ENCODE measurements around the gene PLSCR3. TPM values are rescaled to one million over a fixed set of nuclear protein-coding genes. Genes with fewer than 3 reads are reported as not detected.

Gene PLSCR3
- 98.8 TPM for polyA plus RNA-seq (2013, experiment 1 of 2)
- polyA plus RNA-seq (2013, experiment 2 of 2): 98.5 TPM

DNA sequence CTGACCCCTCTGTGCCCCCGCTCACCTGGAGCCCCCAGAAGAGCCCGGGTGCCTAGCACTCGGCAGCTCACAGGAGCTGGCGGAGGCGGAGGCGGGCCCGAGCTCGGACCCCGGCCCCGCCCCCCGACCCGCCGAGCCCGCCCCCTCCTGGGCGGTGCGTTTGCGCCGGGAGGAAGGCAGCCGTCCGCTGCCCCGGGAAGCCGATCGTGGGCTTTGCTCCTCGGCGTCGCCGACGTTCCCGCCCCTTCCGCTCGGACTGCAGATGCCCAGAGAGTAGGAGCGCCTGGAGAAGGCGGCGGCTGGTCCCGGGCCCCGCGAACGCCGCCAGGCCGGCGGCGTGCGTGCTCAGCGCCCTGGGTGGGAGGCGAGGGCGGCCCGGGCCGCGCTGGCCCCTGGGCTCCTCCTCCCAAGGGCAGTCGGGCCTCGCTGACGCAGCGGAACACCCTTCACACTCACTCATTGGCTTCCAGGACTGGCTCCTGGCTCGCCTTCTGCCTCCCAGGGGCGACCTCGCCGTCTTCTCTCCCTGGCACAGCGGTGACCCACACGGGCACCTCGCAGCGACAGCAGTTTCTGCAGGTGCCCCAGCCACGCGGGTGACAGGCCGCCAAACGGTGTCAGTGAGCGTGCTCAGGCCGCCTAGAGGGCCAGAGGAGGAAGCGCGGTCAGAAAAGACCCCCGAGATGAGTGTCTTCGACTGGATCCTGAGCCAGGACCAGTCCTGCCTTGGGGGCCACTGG is at the start of gene PLSCR3:
Gene PLSCR3, minus strand, starts transcription at position 74 of the 740 bp plus-strand sequence. CDS start 415 bp downstream, outside the sequence.
- Histone ChIP-seq H2AK5ac (ENCODE audit: low read length, severe bottlenecking) (peak within 1 kb of the TSS; percentile 52), H3K9me3 (ENCODE audit: control insufficient read depth, low read length) (no peaks in the 10 kb centered on the region), H3K14ac (ENCODE audit: low read length in 2 of 2) (peak within 1 kb of the TSS in 1 of 2 experiments; percentile 73), H3K4ac (ENCODE audit: low read depth in 1 of 2, low read length in 2 of 2) (peak within 1 kb of the TSS; percentile 73 to 91), H2BK120ac (ENCODE audit: low read depth, low read length) (peak within 1 kb of the TSS; percentile 71), H4K8ac (ENCODE audit: low read length) (peak within 1 kb of the TSS; percentile 96), H3K23ac (ENCODE audit: low read length in 2 of 2) (peak within 1 kb of the TSS in 1 of 2 experiments; percentile 78), H3K27me3 (ENCODE audit: control insufficient read depth in 1 of 2, insufficient read depth in 1 of 2, low read length in 2 of 2) (no peaks in the 10 kb centered on the region), H3K4me1 (ENCODE audit: control insufficient read depth, insufficient read depth, low read depth, low read length) (peaks cover 25% of the 10 kb centered on the region), H2BK5ac (ENCODE audit: low read depth, low read length, poor library complexity, severe bottlenecking) (peak within 1 kb of the TSS; percentile 88), H2BK15ac (ENCODE audit: low read depth, poor library complexity, severe bottlenecking) (peak within 1 kb of the TSS; percentile 73), H3K9ac (ENCODE audit: low read length) (peak within 1 kb of the TSS; percentile 88), H3K36me3 (ENCODE audit: control insufficient read depth in 1 of 2, insufficient read depth in 2 of 2, low read depth in 1 of 2, low read length in 2 of 2) (peaks cover 32 to 33% of the 10 kb centered on the region in 2 experiments), H2AFZ (ENCODE audit: low read depth, low read length) (peak within 1 kb of the TSS; percentile 46), H3K79me1 (replicated peaks; ENCODE audit: low read length, poor library complexity, severe bottlenecking) (peaks cover 21% of the 10 kb centered on the region), H3K4me2 (ENCODE audit: low read length, poor library complexity, severe bottlenecking) (peak within 1 kb of the TSS; percentile 69), H3K27ac (ENCODE audit: low read length, poor library complexity, severe bottlenecking) (peak within 1 kb of the TSS; percentile 73), H3K18ac (ENCODE audit: low read depth in 1 of 2, low read length in 2 of 2) (peak within 1 kb of the TSS; percentile 69 to 74), H4K91ac (ENCODE audit: low read length) (peak within 1 kb of the TSS; percentile 89), H2BK12ac (ENCODE audit: low read length in 2 of 2) (peak within 1 kb of the TSS; percentile 56 to 81), H3K4me3 (ENCODE audit: insufficient read depth in 1 of 2, low read depth in 1 of 2, low read length in 2 of 2) (peak within 1 kb of the TSS; percentile 69 to 92)
- peak; percentile 89 for DNase-seq
- WGBS: under 1% methylated on average over 60 of the region's 71 CpGs

DNA sequence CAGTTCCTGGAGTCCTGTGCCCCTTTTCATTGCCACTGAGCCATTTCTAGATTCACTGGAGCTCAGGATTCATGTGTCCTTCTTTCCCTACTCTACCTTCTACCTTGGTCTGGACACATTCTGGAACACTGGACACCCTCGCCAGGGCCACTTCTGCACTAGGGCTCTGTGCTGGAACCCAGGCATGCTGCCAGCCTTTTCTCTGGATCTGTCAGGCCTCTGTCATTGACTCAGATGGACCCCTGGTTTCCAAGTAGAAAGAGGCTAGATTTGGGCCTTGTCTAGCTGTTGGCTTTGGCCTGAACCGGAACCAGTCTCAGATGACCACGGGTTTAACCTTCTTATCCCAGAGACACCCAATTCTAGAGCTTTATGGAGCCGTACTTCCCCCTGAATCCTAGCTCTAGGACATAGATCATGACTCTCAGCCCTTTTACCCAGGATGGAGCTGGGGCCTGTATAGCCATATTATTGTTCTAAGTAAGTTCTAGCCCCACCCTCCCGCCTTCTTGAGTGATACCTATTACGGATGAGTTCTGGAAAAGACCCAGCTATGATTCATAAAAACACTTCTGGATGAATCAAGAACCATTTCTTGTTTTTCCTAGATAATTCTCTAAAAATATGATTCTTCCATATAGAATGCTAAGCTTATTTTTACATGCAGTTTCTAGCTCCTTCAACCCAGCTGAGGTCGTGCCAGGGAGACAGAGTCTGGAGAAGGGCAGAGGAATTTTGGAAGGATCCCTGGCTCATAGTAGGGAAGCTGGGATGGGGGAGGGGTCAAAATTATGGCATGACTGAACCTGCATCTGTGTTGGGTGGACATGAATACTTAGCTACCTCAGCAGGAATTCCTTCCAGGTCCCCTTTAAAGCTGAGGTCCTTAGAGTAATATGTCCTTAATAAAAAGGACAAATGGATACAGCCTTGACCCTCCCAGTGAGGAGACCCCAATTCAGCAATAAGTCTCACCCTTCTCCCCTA is 49.5 kb upstream of the PLSCR3 start:
- H3K9ac ChIP-seq (ENCODE audit: low read length): no peak overlapping the region
- no peak overlapping the region for H3K18ac ChIP-seq (ENCODE audit: low read depth in 1 of 2, low read length in 2 of 2)
- H3K79me1 ChIP-seq (replicated peaks; ENCODE audit: low read length, poor library complexity, severe bottlenecking): peaks cover 1% of the 10 kb centered on the region
- no peak overlapping the region for H2AFZ ChIP-seq (ENCODE audit: low read depth, low read length)
- H3K27me3 ChIP-seq (ENCODE audit: control insufficient read depth in 1 of 2, insufficient read depth in 1 of 2, low read length in 2 of 2): peaks cover 48 to 65% of the 10 kb centered on the region in 2 experiments
- H3K23ac ChIP-seq (ENCODE audit: low read length in 2 of 2): no peak overlapping the region
- H3K14ac ChIP-seq (ENCODE audit: low read length in 2 of 2): no peak overlapping the region
- no peaks in the 10 kb centered on the region for H3K36me3 ChIP-seq (ENCODE audit: control insufficient read depth in 1 of 2, insufficient read depth in 2 of 2, low read depth in 1 of 2, low read length in 2 of 2)
- H3K4me1 ChIP-seq (ENCODE audit: control insufficient read depth, insufficient read depth, low read depth, low read length): peaks cover 33% of the 10 kb centered on the region
- peak overlapping the region; percentile 65 for H2BK15ac ChIP-seq (ENCODE audit: low read depth, poor library complexity, severe bottlenecking)
- peak overlapping the region; percentile 19 for H4K8ac ChIP-seq (ENCODE audit: low read length)
- no peak overlapping the region for H4K91ac ChIP-seq (ENCODE audit: low read length)
- DNase-seq: no peak
- H2BK12ac ChIP-seq (ENCODE audit: low read length in 2 of 2): no peak overlapping the region
- H3K9me3 ChIP-seq (ENCODE audit: control insufficient read depth, low read length): no peaks in the 10 kb centered on the region
- 67% methylated on average over 6 of the region's 7 CpGs for WGBS
- H2BK5ac ChIP-seq (ENCODE audit: low read depth, low read length, poor library complexity, severe bottlenecking): no peak overlapping the region
- no peak overlapping the region for H3K4me3 ChIP-seq (ENCODE audit: insufficient read depth in 1 of 2, low read depth in 1 of 2, low read length in 2 of 2)
- H3K4ac ChIP-seq (ENCODE audit: low read depth in 1 of 2, low read length in 2 of 2): no peak overlapping the region
- H3K27ac ChIP-seq (ENCODE audit: low read length, poor library complexity, severe bottlenecking): no peak overlapping the region
- H2BK120ac ChIP-seq (ENCODE audit: low read depth, low read length): no peak overlapping the region
- H2AK5ac ChIP-seq (ENCODE audit: low read length, severe bottlenecking): no peak overlapping the region
- H3K4me2 ChIP-seq (ENCODE audit: low read length, poor library complexity, severe bottlenecking): no peak overlapping the region

DNA sequence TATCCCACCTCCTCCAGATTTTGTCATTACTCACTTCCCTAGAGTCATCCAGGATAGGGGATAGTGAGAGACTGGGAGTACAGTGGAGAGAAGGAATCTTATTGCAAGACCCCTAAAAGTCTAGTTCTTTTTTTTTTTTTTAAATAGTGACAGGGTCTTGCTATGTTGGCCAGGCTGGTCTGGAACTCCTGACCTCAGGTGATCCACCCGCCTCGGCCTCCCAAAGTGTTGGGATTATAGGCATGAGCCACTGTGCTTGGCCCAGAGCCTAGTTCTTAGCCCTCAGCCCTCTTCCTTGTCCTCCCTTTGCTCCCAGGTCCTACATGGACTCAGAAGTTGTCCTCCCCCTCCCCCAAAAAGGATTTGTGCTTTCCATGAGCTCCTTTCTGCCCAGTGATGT is 47.8 kb upstream of the PLSCR3 start:
- Histone ChIP-seq H3K4me2 (ENCODE audit: low read length, poor library complexity, severe bottlenecking) (no peak overlapping the region), H2BK15ac (ENCODE audit: low read depth, poor library complexity, severe bottlenecking) (no peak overlapping the region), H3K27me3 (ENCODE audit: control insufficient read depth in 1 of 2, insufficient read depth in 1 of 2, low read length in 2 of 2) (peaks cover 53 to 67% of the 10 kb centered on the region in 2 experiments), H4K8ac (ENCODE audit: low read length) (no peak overlapping the region), H3K23ac (ENCODE audit: low read length in 2 of 2) (no peak overlapping the region), H4K91ac (ENCODE audit: low read length) (no peak overlapping the region), H3K27ac (ENCODE audit: low read length, poor library complexity, severe bottlenecking) (no peak overlapping the region), H3K4me3 (ENCODE audit: insufficient read depth in 1 of 2, low read depth in 1 of 2, low read length in 2 of 2) (no peak overlapping the region), H2BK12ac (ENCODE audit: low read length in 2 of 2) (no peak overlapping the region), H3K79me1 (replicated peaks; ENCODE audit: low read length, poor library complexity, severe bottlenecking) (peaks cover 5% of the 10 kb centered on the region), H2AFZ (ENCODE audit: low read depth, low read length) (no peak overlapping the region), H2BK120ac (ENCODE audit: low read depth, low read length) (no peak overlapping the region), H2BK5ac (ENCODE audit: low read depth, low read length, poor library complexity, severe bottlenecking) (no peak overlapping the region), H3K4ac (ENCODE audit: low read depth in 1 of 2, low read length in 2 of 2) (no peak overlapping the region), H3K9ac (ENCODE audit: low read length) (no peak overlapping the region), H3K18ac (ENCODE audit: low read depth in 1 of 2, low read length in 2 of 2) (no peak overlapping the region), H3K9me3 (ENCODE audit: control insufficient read depth, low read length) (no peaks in the 10 kb centered on the region), H3K14ac (ENCODE audit: low read length in 2 of 2) (no peak overlapping the region), H3K36me3 (ENCODE audit: control insufficient read depth in 1 of 2, insufficient read depth in 2 of 2, low read depth in 1 of 2, low read length in 2 of 2) (no peaks in the 10 kb centered on the region), H3K4me1 (ENCODE audit: control insufficient read depth, insufficient read depth, low read depth, low read length) (peaks cover 47% of the 10 kb centered on the region), H2AK5ac (ENCODE audit: low read length, severe bottlenecking) (no peak overlapping the region)
- no peak for DNase-seq
- WGBS: 93% methylated on average over 2 of the region's 2 CpGs

DNA sequence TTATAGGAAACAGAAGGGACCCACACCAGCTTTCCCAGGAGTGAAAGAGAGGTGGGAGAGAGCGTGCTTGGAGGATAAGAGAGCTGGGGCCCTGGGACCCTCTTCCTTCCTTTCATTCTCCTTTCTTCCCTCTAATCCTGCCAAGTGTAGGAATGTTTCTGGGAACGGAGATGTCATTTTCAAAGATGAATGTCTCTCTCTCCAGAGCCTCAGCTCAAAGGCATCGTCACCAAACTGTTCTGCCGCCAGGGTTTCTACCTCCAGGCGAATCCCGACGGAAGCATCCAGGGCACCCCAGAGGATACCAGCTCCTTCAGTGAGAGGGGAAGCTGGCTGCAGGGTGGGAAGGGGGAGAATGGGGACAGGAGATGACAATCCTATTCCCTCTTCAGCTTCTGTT is 46.9 kb upstream of the PLSCR3 start:
- Histone ChIP-seq H3K14ac (ENCODE audit: low read length in 2 of 2) (no peak overlapping the region), H4K8ac (ENCODE audit: low read length) (no peak overlapping the region), H3K4me2 (ENCODE audit: low read length, poor library complexity, severe bottlenecking) (no peak overlapping the region), H3K4ac (ENCODE audit: low read depth in 1 of 2, low read length in 2 of 2) (no peak overlapping the region), H3K79me1 (replicated peaks; ENCODE audit: low read length, poor library complexity, severe bottlenecking) (peaks cover 9% of the 10 kb centered on the region), H2AFZ (ENCODE audit: low read depth, low read length) (no peak overlapping the region), H3K36me3 (ENCODE audit: control insufficient read depth in 1 of 2, insufficient read depth in 2 of 2, low read depth in 1 of 2, low read length in 2 of 2) (no peaks in the 10 kb centered on the region), H2BK5ac (ENCODE audit: low read depth, low read length, poor library complexity, severe bottlenecking) (no peak overlapping the region), H3K9ac (ENCODE audit: low read length) (no peak overlapping the region), H3K27me3 (ENCODE audit: control insufficient read depth in 1 of 2, insufficient read depth in 1 of 2, low read length in 2 of 2) (peaks cover 44 to 60% of the 10 kb centered on the region in 2 experiments), H3K4me3 (ENCODE audit: insufficient read depth in 1 of 2, low read depth in 1 of 2, low read length in 2 of 2) (no peak overlapping the region), H4K91ac (ENCODE audit: low read length) (no peak overlapping the region), H2BK120ac (ENCODE audit: low read depth, low read length) (no peak overlapping the region), H2AK5ac (ENCODE audit: low read length, severe bottlenecking) (peak overlapping the region; percentile 73), H3K23ac (ENCODE audit: low read length in 2 of 2) (no peak overlapping the region), H2BK15ac (ENCODE audit: low read depth, poor library complexity, severe bottlenecking) (no peak overlapping the region), H3K27ac (ENCODE audit: low read length, poor library complexity, severe bottlenecking) (no peak overlapping the region), H3K9me3 (ENCODE audit: control insufficient read depth, low read length) (no peaks in the 10 kb centered on the region), H3K18ac (ENCODE audit: low read depth in 1 of 2, low read length in 2 of 2) (no peak overlapping the region), H3K4me1 (ENCODE audit: control insufficient read depth, insufficient read depth, low read depth, low read length) (peaks cover 53% of the 10 kb centered on the region), H2BK12ac (ENCODE audit: low read length in 2 of 2) (no peak overlapping the region)
- WGBS: 30% methylated on average over 2 of the region's 7 CpGs
- DNase-seq: no peak

Data from mesenchymal stem cell (in vitro differentiated cells and primary cell).